Measurements from ENCODE around the gene SLC22A14.
"Not testable (repeated sequence)": the region's sequence is repeated elsewhere in the genome, so short reads cannot be mapped to it uniquely, and the experiment has no call there.

SLC22A14 gene

GRCh38 chr3:38281895-38282686 lies at the start of gene SLC22A14:
SLC22A14 (plus strand) TSS chr3:38282294; CDS start chr3:38306027, 23,733 bp downstream.
- DNase-seq (ENCODE audit: low spot score), result no peak

- DNase-seq (ENCODE audit: low spot score), result no peak
These were observed 49.4 kb upstream of the SLC22A14 start for GRCh38 chr3:38232701-38233100.

GRCh38 chr3:38235466-38235865 lies 46.6 kb upstream of the SLC22A14 start:
- DNase-seq (ENCODE audit: low spot score), result no peak

- no peak for DNase-seq (ENCODE audit: low spot score)
These were observed 43.6 kb upstream of the SLC22A14 start for GRCh38 chr3:38238416-38239008.

- not testable (repeated sequence) for DNase-seq (ENCODE audit: low spot score)
These were observed 39.3 kb upstream of the SLC22A14 start for GRCh38 chr3:38242812-38243211.

- DNase-seq (ENCODE audit: low spot score), result no peak
These were observed 36.2 kb upstream of the SLC22A14 start for GRCh38 chr3:38245930-38246329.

GRCh38 chr3:38247366-38248035 lies 34.6 kb upstream of the SLC22A14 start:
- DNase-seq (ENCODE audit: low spot score), result no peak

GRCh38 chr3:38250198-38250597 lies 31.9 kb upstream of the SLC22A14 start:
- no peak for DNase-seq (ENCODE audit: low spot score)

- DNase-seq (ENCODE audit: low spot score), result no peak
These were observed 30.9 kb upstream of the SLC22A14 start for GRCh38 chr3:38251197-38251596.

GRCh38 chr3:38253704-38254103 lies 28.4 kb upstream of the SLC22A14 start:
- DNase-seq (ENCODE audit: low spot score), result no peak

GRCh38 chr3:38254872-38255271 lies 27.2 kb upstream of the SLC22A14 start:
- DNase-seq (ENCODE audit: low spot score), result no peak

- DNase-seq (ENCODE audit: low spot score), result no peak
These were observed 26.5 kb upstream of the SLC22A14 start for GRCh38 chr3:38255627-38256026.

- DNase-seq (ENCODE audit: low spot score), result no peak
These were observed 24.5 kb upstream of the SLC22A14 start for GRCh38 chr3:38257583-38257982.

- DNase-seq (ENCODE audit: low spot score), result no peak
These were observed 21.6 kb upstream of the SLC22A14 start for GRCh38 chr3:38260474-38260873.

GRCh38 chr3:38264353-38264771 lies 17.7 kb upstream of the SLC22A14 start:
- no peak for DNase-seq (ENCODE audit: low spot score)

GRCh38 chr3:38264779-38265178 lies 17.3 kb upstream of the SLC22A14 start:
- no peak for DNase-seq (ENCODE audit: low spot score)

- no peak for DNase-seq (ENCODE audit: low spot score)
These were observed 16.3 kb upstream of the SLC22A14 start, which contains the start of gene SLC22A13 for GRCh38 chr3:38265604-38266307. SLC22A13 (plus strand) TSS chr3:38265812; CDS start chr3:38265861, 49 bp downstream.

- DNase-seq (ENCODE audit: low spot score), result no peak
These were observed 15.3 kb upstream of the SLC22A14 start for GRCh38 chr3:38266810-38267209.

- no peak for DNase-seq (ENCODE audit: low spot score)
These were observed 14.4 kb upstream of the SLC22A14 start for GRCh38 chr3:38267662-38268061.

- no peak for DNase-seq (ENCODE audit: low spot score)
These were observed 14.0 kb upstream of the SLC22A14 start for GRCh38 chr3:38268087-38268486.

GRCh38 chr3:38268522-38268921 lies 13.6 kb upstream of the SLC22A14 start:
- DNase-seq (ENCODE audit: low spot score), result no peak

- DNase-seq (ENCODE audit: low spot score), result no peak
These were observed 11.5 kb upstream of the SLC22A14 start for GRCh38 chr3:38270606-38271005.

Measured in D341Med (cell line).